Fibroblast of peridontal ligament (primary cell): ENCODE data around the gene WDFY2.
"Not testable (repeated sequence)": the region's sequence is repeated elsewhere in the genome, so short reads cannot be mapped to it uniquely, and the experiment has no call there.

Experiments used
- DNase-seq: peaks from one replicate; pipeline ENCODE4 v3.0.0-alpha.2; 2010; ENCODE audit errors: extremely low read depth

WDFY2 gene, protein sequence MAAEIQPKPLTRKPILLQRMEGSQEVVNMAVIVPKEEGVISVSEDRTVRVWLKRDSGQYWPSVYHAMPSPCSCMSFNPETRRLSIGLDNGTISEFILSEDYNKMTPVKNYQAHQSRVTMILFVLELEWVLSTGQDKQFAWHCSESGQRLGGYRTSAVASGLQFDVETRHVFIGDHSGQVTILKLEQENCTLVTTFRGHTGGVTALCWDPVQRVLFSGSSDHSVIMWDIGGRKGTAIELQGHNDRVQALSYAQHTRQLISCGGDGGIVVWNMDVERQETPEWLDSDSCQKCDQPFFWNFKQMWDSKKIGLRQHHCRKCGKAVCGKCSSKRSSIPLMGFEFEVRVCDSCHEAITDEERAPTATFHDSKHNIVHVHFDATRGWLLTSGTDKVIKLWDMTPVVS

DNA sequence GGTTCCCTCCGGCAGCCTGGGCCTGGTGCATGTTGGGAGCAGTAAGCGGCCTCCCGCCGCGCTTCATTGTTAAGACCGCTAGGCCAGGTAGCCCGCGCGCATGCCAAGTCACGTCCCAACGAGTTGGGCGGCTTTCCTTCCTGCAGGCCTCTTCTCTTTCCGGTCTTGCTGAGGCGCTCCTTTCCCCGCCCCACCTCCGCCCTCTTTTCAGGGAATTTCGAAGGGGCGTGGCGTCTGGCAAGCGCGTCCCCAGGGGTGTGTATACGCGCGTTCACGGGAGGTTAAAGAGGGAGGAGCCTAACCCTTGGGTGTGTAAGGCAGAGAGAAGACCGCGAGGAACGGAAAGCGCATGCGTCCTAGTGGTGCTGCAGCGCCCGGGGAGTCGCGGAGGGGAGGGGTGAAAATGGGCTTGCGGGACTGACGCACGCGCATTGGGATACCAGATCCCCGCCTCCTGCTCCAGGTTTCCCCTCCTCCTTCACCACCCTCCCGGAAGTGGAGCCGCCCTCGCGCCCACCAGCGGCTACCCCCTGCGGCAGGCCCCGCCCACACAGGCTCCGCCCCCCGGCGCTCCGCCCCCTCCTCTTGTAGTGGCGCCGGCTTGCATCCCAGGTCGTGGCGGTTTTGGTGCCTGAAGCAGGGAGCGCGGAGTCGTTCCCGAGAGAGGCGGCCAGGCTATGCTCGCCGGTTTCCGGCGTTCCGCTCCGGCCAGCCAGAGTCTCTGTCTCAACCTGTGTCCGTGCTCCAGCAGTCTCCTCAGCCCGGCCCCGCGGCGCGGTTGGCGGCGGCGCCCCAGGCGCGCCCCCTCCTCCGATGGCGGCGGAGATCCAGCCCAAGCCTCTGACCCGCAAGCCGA lies at the start of gene WDFY2:
Gene WDFY2 (plus strand): TSS at position 588 of the 856 bp plus-strand sequence. CDS start 226 bp downstream, at position 814.
- DNase-seq, result peak; percentile 100

DNA sequence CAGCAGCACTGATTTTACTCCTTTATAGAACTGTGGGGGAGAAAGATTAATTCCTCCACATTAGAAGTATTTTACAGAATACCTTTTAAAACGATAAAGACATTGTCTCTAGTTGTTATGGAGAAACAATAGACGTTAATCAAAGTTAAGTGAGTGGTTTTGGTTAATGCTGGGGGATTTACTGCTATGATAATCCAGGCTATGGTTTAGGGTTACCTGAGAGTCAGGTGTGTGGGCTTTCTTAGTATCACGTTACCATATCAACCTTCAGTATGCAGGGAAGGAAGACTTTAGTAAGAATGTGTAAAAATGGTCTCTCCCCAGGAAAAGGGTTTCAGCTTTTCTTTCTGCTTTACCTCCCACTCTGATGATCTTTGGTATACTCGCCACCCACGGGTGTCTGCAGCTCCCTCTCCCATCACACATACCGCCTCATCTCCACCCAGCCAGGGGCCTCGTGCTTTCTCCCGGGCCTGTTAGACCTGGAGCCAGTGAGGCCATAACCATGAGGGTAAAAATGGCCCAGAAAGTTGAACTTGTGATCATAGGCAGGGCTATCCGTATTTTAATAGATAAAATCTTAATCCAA lies 45.6 kb upstream of the WDFY2 start:
- no peak for DNase-seq

DNA sequence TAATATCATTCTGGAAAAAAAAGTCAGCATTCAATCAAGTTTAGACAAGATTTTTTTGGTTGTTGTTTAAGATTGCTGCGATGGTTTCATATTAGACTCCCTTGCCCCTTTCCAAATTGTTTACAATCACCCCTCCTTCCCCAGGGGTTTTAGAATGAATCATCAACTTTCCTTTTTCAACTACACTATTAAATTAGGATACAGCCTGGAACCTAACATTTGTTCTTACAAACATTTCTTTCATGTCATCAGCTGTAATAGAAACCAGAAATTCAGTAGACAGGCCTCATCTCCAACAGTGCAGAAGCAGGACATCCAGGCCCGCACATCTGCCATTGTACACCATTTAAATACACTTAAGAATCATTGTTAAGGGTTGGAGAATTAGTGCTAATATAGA lies 44.4 kb upstream of the WDFY2 start:
- DNase-seq, result peak; percentile 86

DNA sequence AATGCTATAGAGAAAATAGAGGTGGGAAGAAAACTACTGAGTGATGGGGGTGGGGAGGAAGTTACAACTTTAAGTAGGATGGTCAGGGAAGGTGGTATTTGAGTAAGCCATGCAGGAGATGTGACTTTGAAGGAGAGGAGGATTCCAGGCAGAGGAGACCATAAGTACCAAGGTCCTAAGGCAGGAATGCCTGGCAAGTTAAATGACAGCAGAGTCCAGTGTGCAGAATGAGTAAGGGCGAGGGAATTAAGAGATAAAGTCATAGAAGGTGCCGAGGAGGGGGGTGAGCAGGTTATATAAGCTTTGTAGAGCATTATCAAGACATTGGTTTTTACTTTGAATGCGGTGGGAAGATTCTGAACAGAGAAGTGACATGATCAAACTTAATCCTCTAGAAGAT lies 43.2 kb upstream of the WDFY2 start:
- DNase-seq, result no peak

DNA sequence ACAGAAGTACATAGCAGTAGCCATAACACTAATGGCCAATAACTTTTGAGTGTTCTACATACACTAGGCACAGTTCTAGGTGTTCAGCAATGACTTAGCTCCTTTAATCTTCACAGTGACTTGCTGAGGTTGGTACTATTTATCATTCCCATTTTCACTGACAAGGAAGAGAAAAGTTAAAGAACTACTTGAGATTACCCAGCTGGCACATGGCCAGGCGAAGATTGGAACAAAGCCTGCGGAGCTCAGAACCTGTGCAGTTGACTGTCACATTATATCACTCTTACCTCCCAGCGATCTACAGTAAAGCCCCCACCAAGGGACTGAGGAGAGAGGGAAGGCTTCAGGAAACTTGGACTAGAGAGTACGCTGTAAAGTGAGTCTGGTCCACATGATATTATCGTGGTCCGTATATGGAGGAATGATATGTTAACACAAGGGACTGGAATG lies 42.4 kb upstream of the WDFY2 start:
- DNase-seq, result no peak

DNA sequence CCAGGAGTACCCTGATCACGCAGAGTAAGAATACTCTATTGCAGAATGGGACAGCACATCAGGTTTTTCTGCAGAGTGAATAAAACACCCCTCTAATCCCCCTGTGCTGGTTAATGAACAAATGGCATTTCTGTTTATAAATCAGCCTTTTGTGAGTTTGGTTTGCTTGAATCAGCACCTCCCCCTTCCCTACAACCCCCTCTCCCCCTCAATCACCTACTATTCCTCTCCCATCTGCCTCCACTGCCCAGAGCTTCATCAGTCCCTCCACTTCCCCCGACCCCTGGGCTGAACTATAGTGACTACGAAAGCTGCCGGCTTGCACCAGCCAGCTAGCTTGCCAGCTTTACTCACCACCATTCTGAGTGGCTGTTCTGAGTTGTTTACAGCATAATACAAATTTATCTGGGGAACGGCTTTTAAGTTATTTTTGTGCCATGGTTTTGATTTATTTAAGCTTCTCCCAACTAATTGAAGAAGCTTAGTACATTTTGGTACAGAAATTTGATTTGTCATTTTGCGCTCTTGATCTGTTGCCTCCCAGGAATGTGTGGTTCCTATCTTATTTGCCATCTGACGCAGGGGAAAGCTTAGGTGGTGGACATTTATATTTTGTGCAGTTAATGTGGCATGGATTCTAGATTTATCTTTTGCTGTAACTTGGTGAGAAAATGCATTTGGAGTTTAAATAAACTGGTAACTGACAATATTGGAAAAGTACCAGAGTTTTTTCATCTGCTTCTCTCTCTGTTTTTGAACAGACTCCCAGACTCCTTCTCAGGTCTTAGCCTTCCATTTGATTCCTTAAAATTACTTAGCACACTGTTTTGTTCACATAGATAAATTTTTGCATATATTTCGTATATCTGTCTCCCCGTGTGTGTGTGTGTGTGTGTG lies 41.7 kb upstream of the WDFY2 start:
- no peak for DNase-seq

DNA sequence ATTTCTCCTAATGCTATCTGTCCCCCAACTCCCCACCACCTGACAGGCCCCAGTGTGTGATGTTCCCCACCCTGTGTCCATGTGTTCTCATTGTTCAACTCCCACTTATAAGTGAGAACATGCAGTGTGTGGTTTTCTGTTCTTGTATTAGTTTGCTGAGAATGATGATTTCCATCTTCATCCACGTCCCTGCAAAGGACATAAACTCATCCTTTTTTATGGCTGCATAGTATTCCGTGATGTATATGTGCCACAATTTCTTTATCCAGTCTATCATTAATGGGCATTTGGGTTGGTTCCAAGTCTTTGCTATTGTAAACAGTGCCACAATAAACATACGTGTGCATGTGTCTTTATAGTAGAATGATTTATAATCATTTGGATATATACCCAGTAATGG lies 38.8 kb upstream of the WDFY2 start:
- not testable (repeated sequence) for DNase-seq

DNA sequence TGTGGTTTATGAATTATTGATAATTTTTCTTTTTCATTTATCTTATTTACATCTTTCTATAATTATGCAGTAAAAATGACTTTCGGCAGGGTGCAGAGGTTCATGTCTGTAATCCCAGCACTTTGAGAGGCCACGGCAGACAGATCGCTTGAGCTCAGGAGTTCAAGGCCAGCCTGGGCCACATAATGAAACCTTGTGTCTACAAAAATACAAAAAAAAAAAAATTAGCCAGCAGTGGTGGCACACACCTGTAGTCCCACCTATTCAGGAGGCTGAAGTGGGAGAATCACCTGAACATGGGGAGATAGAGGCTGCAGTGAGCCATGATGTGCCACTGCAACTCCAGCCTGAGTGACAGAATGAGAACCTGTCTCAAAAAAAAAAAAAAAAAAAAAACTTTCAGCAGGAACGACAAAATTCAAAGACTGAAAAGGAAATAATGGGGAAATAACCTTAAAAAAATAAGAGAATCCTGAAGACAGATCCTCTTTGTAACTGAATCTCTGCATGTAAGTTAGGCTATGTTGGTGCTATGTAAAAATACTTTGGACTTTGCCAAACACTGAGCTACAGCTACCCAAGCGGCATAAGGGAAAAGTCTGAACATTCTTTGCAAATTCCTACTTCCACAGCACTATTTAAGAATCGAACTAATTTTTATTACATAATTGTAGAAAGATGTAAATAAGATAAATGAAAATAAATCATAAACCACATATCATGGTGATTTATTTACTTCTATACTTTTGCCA lies 36.7 kb upstream of the WDFY2 start:
- no peak for DNase-seq

DNA sequence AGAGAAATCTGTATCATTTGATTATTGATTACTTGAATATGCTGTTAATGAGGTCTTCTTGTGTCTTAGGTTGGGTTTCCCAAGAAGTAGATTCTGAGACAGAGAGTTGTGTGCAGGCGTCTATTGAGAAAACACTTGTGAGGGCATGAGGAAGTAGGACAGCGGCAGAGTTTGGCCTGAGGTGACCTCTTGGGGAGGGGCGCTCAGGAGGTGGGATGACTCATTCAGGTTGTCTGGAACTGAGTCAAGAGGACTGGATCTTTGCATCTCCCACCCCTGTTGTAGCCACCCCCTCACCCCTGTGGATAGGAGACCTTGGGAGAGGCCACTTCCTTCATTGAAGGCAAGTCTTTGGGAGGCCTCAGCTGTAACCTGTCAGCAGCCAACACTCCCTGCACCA lies 35.2 kb upstream of the WDFY2 start:
- no peak for DNase-seq

DNA sequence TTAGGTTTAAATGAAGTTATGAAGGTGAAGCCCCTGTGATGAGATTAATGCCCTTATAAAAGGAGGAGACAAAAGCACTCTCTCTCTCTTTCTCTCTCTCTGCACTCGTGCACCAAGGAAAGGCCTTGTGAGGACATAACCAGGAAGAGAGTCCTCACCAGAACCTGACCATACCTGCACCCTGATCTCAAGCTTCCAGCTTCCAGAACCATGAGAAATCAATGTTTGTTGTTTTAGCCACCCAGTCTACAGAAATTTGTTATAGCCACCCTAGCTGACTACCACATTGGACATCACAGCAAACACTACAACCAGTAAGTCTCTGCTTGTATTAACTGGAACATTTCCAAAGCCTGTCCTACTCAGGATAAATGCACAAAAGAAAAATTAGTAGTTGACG lies 34.7 kb upstream of the WDFY2 start:
- DNase-seq, result no peak

DNA sequence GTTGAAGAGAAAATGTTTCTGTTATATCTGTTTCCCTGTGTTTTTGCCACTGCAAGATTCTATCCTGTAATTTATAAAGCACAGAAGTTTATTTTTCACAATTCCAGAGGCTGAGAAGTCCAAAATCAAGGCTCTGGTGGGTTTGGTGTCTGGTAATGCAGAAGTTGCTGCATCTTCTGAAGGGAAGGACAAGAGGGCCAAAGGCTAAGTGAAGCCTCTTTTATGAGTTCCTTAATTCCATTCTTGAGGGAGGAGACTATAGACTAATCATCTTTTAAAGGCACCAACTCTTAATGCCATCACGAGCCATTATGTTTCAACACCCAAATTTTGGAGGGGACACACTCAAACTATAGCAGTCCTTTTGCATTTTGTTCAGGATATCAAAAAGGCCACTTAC lies 34.1 kb upstream of the WDFY2 start:
- no peak for DNase-seq

DNA sequence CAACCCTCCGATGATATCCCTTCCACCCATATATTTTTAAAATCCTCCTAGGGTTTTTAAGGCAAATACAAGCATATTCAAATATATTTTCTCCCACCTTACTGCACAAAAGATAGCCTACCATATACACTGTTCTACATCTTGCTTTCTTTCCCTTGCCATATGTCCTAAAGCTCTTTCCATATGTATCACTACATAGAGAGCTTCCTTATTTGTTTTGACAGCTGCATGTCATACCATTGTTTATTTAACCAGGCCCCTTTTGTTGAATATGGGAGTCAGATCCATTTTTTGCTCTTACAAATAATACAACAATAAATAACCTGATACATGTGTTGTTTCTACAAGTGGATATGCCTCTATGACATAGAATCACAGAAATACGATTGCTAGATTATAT lies 32.8 kb upstream of the WDFY2 start:
- no peak for DNase-seq

DNA sequence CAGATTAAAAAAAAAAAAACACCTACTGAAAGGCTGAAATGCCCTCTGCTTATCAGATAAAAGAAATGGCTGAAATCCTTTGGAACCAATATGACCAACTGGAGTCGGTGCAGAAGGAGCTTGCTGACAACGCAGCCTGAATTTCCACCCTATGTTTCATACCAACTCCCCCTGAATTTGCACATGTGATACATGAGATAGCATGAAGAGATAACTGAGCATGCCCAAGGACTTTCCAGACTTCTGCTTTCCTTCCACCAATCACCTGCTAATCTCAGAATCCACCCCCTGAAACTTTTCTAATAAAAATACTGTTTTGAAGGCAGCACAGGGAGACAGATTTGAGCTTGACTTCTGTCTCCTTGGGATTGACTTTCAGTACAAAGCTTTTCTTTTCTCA lies 32.2 kb upstream of the WDFY2 start:
- DNase-seq, result no peak

DNA sequence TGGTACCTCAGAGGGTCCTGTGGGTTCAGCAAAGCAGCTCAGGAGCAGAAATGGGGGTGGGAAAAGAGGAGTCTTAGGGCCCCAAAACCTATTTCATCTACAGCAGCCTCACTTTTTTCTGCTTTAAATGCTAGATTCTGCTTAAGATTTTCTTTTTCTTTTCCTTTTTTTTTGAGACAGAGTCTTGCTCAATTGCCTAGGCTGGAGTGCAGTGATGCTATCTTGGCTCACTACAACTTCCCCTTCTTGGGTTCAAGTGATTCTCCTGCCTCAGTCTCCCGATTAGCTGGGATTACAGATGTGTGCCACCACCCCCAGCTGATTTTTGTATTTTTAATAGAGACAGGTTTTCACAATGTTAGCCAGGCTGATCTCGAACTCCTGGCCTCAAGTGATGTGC lies 30.7 kb upstream of the WDFY2 start:
- no peak for DNase-seq

DNA sequence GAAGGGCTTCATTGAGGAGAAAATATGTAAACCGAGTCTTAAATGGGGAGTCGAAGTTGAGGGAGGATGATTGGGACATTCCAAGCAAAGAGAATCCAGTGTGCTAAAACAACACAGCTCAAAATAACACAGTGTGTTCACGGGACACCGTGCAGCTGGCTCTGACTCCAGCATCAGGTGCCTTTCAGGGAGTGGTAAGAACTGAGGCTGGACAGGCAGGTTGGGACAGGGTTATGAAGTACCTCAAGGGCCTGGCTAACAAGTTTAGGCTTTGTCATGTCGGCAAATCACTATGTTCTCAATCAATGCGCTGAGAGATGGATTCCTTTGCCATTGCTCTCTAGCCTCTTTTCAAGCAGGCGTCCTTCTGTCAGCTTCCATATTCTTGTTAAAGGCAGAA lies 27.5 kb upstream of the WDFY2 start:
- DNase-seq, result no peak

DNA sequence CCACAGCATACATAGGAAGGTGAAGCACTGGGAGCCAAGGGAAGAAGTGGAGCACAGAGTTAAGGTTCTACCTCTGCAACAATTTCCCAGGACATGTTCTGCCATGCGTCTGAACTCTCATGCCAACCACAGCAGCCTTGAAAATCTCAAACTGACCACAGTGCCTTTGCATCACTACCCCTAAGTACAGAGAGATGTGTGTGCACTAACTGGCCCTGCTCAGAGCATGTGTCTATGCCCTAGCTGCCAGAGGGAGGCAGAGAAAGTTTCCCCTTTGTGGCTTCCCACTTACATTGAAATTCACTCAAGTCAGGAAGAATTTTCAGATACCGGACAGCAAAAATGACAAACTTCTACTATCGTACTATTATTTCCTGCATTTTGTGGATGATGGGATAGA lies 26.8 kb upstream of the WDFY2 start:
- DNase-seq, result no peak

DNA sequence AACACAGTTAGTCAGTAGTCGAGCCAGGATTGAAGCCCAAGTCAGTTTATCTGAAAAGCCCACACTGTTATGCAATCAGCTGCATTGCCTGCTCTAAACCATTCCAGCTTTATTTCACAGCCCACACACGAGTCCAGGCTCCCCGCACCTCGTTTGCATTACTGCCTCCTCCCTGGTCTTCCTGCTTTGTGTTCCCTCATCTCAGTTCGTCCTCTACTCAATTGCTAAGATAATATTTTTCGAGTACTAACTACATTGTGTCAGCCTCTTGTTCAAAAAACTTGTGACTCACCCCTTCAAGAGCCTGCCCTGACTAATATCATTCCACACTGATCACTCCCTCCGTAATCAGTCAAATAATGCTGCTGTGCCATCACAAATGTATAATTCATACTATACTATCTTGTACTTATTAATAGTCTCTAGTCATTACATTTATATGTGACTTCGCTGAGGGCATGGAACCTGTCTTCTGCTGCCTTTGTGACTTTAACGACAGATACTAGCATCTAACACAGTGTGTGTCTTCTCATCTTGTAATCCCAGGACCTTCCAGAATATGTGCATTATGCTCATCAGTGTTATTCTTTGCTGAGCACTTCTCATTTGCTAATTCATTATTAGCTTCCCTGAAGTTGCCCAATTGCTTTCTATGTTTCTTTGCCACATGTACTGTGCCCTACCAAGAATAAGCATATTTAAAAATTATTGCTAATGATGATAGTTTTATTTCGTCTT lies 26.2 kb upstream of the WDFY2 start:
- peak; percentile 77 for DNase-seq

DNA sequence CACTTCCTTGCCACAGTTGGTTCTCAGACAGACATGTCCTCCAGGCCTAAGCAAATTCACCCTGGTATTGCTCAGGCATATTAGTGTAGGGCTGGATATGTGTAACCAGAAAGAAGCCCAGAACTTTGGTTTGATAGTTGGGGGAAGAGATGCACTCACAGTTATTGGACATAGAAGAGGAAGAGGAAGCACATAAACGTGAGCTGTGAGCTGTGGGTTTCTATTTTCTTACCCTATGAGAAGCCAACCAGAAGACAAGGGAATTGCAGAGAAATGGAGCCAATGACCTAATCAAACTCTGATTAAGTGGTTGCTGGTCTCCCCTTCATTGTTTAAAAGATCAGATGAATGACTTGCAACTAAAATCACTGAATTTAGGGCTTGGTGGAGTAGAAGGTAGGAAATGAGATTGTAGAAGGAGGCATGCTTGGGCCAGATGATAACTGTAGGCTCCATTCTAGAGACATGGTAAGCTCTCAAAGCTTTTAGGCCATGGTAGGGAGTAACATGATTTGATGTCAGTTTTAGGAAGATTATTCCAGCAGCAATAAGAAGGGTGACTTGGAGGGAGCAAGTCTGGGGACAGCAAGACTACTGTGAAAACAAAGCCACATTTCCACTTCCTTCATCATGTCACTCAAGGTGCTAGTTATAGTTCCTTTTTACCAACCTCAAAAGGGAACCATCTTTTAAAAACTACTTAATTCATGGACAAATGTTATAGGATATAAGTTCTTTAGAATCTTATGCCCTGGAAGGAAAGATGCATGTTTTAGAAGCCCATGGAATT lies 24.1 kb upstream of the WDFY2 start:
- no peak for DNase-seq

DNA sequence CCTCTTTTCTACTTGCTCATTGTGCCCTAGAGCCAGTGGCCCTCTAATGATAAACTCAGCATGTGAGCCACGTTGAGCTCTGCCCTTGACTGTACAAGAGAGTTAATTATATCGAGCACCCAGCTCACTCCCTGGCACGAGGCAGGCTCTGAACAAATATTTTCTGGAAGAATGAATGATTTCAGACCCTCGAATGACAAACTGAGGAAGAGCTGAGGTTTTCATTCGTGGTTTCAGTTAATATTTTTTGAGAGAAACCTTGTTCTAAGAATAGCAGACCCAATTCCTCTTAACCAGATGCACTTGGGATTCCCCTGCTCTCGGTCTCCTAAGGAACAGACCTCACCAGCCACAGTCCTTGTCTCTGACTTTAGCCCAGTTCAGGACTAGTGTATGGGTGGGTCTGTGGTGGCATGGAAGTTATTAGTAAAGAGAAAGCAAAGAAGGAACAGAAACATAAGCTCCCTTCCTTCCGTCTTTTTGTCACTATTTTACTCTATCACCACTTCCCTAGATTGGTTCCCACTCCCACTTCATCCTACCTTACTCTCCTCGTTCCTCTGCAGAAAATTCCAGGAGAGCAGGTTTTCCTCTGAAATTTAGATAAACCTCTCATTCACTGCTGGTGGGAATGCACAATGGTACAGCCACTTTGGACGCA lies 22.1 kb upstream of the WDFY2 start:
- no peak for DNase-seq
